Ramos (cell line): ENCODE results near the gene KCNIP3.
"Not testable (repeated sequence)": the region's sequence is repeated elsewhere in the genome, so short reads cannot be mapped to it uniquely, and the experiment has no call there.

ENCODE experiments used
- in situ Hi-C: fragments of 300-500 bp; cut with MboI; formaldehyde crosslinking; loops from one replicate; pipeline ENCODE4 v1.14.3; 2022; ENCODE audit warnings: low sequenced_read_pairs; ENCODE audit not compliant: unreplicated experiment

KCNIP3 gene

DNA sequence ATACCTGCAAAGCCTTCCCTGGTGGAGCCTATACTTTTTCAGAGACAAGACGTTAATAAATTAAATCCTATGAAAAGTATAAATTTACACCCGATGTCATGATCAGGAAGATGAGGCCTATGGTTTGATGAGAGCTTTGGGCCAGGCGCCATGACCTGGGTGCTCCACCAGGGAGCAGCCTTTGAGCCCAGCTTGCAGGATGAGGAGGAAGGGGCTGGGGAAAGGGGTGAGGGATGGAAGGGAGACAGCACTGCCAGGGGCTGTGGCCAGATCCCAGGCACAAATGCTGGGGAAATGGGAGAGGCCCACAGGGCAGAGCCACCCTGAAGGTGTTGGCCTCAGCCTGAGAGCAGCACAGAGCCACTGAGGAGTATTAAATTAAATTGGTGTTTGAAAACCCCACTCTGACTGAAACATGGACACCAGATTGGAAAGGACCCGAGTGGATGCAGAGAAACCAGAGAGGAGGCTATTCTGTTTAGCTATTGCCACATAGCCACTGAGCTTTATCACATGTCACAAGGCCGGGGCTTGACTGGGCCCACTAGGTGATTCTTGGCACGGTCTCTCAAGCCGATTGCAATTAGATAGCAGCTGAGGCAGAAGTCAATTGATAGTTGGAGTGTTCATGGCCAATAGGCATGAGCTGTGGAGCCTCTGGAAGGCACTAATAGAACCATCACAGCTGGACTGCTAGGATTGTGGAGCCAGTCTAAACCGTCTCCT, 95.7 kb downstream of the KCNIP3 start:
- in situ Hi-C loops = no loop called here

GRCh38 chr2:95393901-95394300, 96.8 kb downstream of the KCNIP3 start:
- in situ Hi-C loops = no loop called here

GRCh38 chr2:95399061-95399460, 101.9 kb downstream of the KCNIP3 start:
- in situ Hi-C loops = no loop called here

DNA sequence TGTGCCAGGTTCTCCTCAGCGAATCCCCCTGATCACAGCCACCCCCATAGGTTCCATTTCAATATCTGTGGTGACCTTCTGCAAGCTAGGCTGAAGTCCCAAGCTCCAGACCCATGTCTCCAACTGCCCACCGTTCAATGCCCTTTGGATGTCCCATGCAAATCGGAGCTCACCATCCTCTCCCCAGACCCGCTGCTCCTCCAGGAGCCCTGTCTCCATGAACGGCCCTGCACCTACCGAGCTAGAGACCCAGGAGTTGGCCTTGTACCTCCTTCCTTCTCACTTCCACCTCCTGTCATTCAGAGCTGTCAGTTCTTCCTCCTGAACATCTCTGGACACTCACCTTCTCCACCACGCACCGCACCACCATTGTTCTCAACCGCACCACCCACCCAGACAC, 104.3 kb downstream of the KCNIP3 start:
- in situ Hi-C loops = no loop called here

GRCh38 chr2:95402004-95402369, 104.8 kb downstream of the KCNIP3 start:
- in situ Hi-C loops = not testable (repeated sequence)

DNA sequence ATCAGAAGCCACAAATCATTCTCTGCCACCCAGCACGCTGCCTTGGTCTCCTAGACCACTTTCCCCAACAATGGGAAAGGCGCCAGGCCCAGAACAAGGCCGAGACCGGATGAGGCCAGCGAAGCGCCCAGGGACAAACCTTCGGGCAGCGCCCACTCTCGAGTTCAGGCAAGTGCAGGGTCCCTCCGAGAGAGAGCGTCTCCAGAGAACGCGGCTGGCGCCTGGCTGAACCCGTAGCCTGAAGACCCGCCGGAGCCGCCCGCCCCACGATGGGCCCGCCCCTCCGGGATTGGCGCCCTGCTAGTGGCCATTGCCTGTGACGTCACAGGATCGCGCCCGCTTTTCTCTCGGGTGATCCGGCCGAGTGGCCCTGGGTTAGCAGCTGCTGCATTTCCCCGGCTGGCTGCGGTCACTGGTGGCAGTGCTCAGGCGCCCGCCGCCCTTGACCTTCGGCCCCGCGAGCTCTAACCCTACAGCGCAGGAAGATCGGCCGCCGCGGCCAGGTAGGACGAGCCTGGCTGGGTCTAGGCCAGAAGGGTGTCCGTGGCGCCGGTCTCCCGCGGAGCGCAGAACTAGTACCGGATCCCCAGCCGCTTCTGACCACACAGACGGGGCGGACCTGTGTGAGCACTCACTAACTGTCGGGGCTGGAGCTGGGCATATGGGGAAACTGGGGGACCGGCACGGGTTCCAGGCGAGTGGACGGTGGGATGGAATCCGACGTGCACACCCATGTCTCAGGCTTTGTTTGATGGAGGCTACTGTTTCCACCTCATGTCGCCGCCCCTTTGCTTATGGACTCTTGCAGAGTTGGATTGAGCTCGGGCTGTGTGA, 105.4 kb downstream of the KCNIP3 start, which contains the start of gene FAHD2A:
FAHD2A (plus strand) TSS at position 339 of the 834 bp plus-strand sequence. CDS start 2,851 bp downstream, outside the sequence.
- in situ Hi-C loops = no loop called here

GRCh38 chr2:95403204-95403721, 106.1 kb downstream of the KCNIP3 start:
- in situ Hi-C loops = not testable (repeated sequence)

- in situ Hi-C loops = not testable (repeated sequence)
Observed at GRCh38 chr2:95403824-95404223, 106.7 kb downstream of the KCNIP3 start.

GRCh38 chr2:95404676-95405075, 107.5 kb downstream of the KCNIP3 start:
- in situ Hi-C loops = not testable (repeated sequence)

DNA sequence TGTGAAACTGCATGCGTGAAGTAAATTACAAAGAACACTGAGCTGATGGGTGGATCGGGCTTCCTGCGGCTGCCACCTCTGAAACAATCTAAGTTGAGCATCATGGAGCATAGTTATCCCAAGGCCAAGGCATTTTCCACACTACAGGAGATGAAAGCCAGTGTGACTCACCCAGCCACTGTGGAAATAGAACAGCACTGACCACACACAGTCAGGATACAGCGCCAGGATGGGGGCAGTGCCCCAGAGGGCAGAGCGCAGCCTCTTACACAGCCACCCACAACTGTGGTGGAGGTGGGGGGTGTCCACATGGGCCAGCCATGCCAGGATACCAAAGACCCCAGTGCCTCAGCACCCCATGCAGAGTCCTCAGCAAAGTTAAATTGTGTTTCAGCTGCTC, 114.1 kb downstream of the KCNIP3 start:
- in situ Hi-C loops = not testable (repeated sequence)

DNA sequence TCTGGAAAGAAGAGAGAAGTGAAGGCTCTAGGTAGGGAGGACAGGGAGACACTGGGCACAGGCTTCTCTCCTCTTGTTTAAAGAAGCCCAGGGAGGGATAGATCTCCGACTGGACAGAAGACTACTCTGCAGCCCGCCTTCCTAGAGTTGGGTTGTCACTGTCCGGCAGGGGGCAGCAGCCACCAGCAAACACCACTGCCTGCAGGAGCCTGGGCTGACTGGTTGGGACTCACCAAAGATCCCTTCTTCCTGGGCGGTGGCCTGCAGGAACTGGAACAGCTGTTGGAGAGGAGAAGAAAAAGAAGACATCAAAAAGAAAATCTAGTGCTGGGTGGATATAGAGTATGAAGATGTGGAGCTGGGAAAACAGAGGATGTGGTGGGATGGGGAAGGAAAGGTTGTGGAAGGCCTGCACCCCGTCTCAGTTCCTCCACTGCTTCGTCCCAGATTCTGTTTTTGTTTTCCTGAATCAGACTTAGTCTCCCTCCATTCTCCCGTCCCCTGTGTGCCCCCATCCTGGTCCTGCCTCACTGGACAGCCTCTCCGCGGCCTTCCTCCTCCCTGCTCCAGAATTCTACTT, 117.0 kb downstream of the KCNIP3 start:
- in situ Hi-C loops = not testable (repeated sequence)

GRCh38 chr2:95415138-95415537, 118.0 kb downstream of the KCNIP3 start:
- in situ Hi-C loops = not testable (repeated sequence)

DNA sequence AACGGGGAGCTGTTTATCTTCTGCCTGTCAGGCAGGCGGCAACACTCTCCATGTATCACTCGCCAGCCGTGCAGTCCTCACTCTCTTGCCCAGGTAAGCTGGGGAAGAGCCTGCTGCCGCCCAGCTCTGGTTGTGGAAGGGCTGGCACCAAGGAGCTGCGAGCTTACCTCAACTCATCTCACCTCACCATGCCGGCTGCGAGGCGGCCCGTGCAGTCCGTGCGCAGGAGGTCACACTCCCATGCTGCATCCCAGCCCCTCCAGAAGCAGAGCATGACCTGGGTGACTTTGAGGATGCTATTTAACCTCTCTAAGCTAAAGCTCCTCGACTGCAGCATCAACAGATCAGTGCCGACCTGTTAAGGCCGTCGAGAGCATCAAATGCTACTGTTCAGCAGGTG, 118.4 kb downstream of the KCNIP3 start:
- in situ Hi-C loops = not testable (repeated sequence)

GRCh38 chr2:95427196-95427867, 130.2 kb downstream of the KCNIP3 start:
- in situ Hi-C loops = not testable (repeated sequence)

- in situ Hi-C loops = not testable (repeated sequence)
Observed at GRCh38 chr2:95429748-95430467, 132.8 kb downstream of the KCNIP3 start.

DNA sequence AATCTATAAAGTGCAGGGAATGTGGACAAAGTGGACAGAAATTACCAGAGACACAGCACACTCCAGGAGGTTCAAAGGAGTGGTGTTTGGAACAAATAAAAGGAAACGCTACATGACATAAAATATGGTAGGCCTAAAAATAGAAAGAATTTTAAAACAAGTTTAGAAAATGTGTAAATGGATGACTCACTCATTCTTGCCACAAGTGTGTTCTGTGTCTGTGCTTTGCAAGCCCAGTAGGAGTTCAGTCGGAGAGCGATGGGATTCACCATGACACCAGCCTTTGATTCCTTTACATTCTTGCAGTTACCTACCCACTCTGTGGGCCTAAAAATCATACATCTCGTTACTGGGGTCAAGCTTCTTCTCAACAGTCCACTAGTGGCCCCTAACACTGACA, 136.2 kb downstream of the KCNIP3 start:
- in situ Hi-C loops = not testable (repeated sequence)

GRCh38 chr2:95433973-95434372, 136.8 kb downstream of the KCNIP3 start:
- in situ Hi-C loops = not testable (repeated sequence)

- in situ Hi-C loops = not testable (repeated sequence)
Observed at GRCh38 chr2:95434507-95435076, 137.4 kb downstream of the KCNIP3 start.

GRCh38 chr2:95435162-95435871, 138.2 kb downstream of the KCNIP3 start:
- in situ Hi-C loops = not testable (repeated sequence)
